GM23338 (cell line): ENCODE measurements around the gene ADD3. TPM values are rescaled to one million over a fixed set of nuclear protein-coding genes. Genes with fewer than 3 reads are reported as not detected.

Source experiments
- ATAC-seq: fragments of 200-7000 bp; cut with Tn5 transposase; 3 replicates; pipeline ENCODE4 v1.9.1; 2020
- DNase-seq: peaks from one replicate; pipeline ENCODE4 v3.0.0-alpha.2; 2015; ENCODE audit warnings: low spot score
- H2AFZ ChIP-seq: fragments of 200-600 bp; sonication (generic); 2 replicates; pipeline ENCODE4 v1.8.0; 2016; ENCODE audit warnings: antibody characterized with exemption, mild to moderate bottlenecking, moderate library complexity
- H3F3A ChIP-seq: fragments of 200-600 bp; sonication (generic); replicated peaks from 2 replicates; pipeline ENCODE4 v1.8.0; 2017; ENCODE audit warnings: antibody characterized with exemption, mixed run types, low read depth
- H3K27ac ChIP-seq: fragments of 200-600 bp; sonication (generic); 2 replicates; pipeline ENCODE4 v1.6.1; 2016; ENCODE audit warnings: low read depth
- H3K27me3 ChIP-seq: fragments of 200-600 bp; sonication (generic); 2 replicates; pipeline ENCODE4 v1.8.0; 2016; ENCODE audit warnings: mild to moderate bottlenecking, mixed run types, moderate library complexity; ENCODE audit not compliant: insufficient read depth
- H3K36me3 ChIP-seq: fragments of 200-600 bp; sonication (generic); 2 replicates; pipeline ENCODE4 v1.8.0; 2016; ENCODE audit warnings: mild to moderate bottlenecking; ENCODE audit not compliant: insufficient read depth
- H3K4me1 ChIP-seq: fragments of 200-600 bp; sonication (generic); 2 replicates; pipeline ENCODE4 v1.8.0; 2016; ENCODE audit warnings: mild to moderate bottlenecking, moderate library complexity; ENCODE audit not compliant: insufficient read depth
- H3K4me2 ChIP-seq: fragments of 200-600 bp; sonication (generic); 2 replicates; pipeline ENCODE4 v1.7.1; 2017; ENCODE audit warnings: mixed run types
- H3K4me3 ChIP-seq: fragments of 200-600 bp; sonication (generic); 2 replicates; pipeline ENCODE4 v1.6.1; 2016; ENCODE audit warnings: mixed run types
- H3K79me2 ChIP-seq: fragments of 200-600 bp; sonication (generic); replicated peaks from 2 replicates; pipeline ENCODE4 v1.8.0; 2017; ENCODE audit warnings: mild to moderate bottlenecking; ENCODE audit not compliant: insufficient read depth
- H3K9me2 ChIP-seq: fragments of 200-600 bp; sonication (generic); 2 replicates; pipeline ENCODE4 v1.8.0; 2017; ENCODE audit not compliant: insufficient read depth
- H4K20me1 ChIP-seq: fragments of 200-600 bp; sonication (generic); replicated peaks from 2 replicates; pipeline ENCODE4 v1.8.0; 2017; ENCODE audit warnings: mild to moderate bottlenecking; ENCODE audit not compliant: insufficient read depth
- H3K27ac Mint-ChIP-seq: 2 replicates; pipeline ENCODE4 v1.8.0; 2020; ENCODE audit warnings: inconsistent platforms, mild to moderate bottlenecking, moderate library complexity, mixed read lengths
- H3K27me3 Mint-ChIP-seq: 3 replicates; pipeline ENCODE4 v1.8.0; 2022; ENCODE audit warnings: low read depth, mild to moderate bottlenecking, moderate library complexity, mixed read lengths, inconsistent platforms; ENCODE audit not compliant: insufficient read depth, poor library complexity
- H3K36me3 Mint-ChIP-seq: 3 replicates; pipeline ENCODE4 v1.8.0; 2021; ENCODE audit warnings: low read depth, mild to moderate bottlenecking, inconsistent platforms, moderate library complexity, mixed read lengths
- H3K4me1 Mint-ChIP-seq: 3 replicates; pipeline ENCODE4 v1.8.0; 2020; ENCODE audit warnings: mild to moderate bottlenecking, inconsistent platforms, mixed read lengths
- H3K4me3 Mint-ChIP-seq: 3 replicates; pipeline ENCODE4 v1.8.0; 2021; ENCODE audit warnings: moderate library complexity, mild to moderate bottlenecking, inconsistent platforms, mixed read lengths
- H3K9me3 Mint-ChIP-seq: 3 replicates; pipeline ENCODE4 v1.8.0; 2020; ENCODE audit warnings: moderate library complexity, mild to moderate bottlenecking, inconsistent platforms, mixed read lengths
- CREB1 ChIP-seq: fragments of 250-450 bp; sonication (Bioruptor Pico); IDR thresholded peaks from 2 replicates; pipeline ENCODE4 v1.5.0; 2020; ENCODE audit warnings: low read depth, mild to moderate bottlenecking, moderate library complexity
- ETS1 ChIP-seq: IDR thresholded peaks from 2 replicates; pipeline ENCODE4 v1.6.1; 2016; ENCODE audit warnings: antibody characterized with exemption
- EZH2 ChIP-seq: fragments of 200-600 bp; sonication (generic); IDR thresholded peaks from one replicate; pipeline ENCODE4 v1.8.0; 2017; ENCODE audit warnings: antibody characterized with exemption, mild to moderate bottlenecking, low read depth; ENCODE audit not compliant: unreplicated experiment
- EZH2phosphoT487 ChIP-seq: fragments of 200-600 bp; sonication (generic); IDR thresholded peaks from one replicate; pipeline ENCODE4 v1.8.1; 2018; ENCODE audit warnings: antibody characterized with exemption; ENCODE audit not compliant: unreplicated experiment
- JUNB ChIP-seq: IDR thresholded peaks from one replicate; pipeline ENCODE4 v1.6.1; 2016; ENCODE audit warnings: antibody characterized with exemption; ENCODE audit not compliant: unreplicated experiment
- NANOG ChIP-seq: IDR thresholded peaks from 2 replicates; pipeline ENCODE4 v1.6.1; 2016; ENCODE audit warnings: antibody characterized with exemption, borderline replicate concordance
- POLR2AphosphoS5 ChIP-seq: IDR thresholded peaks from 2 replicates; pipeline ENCODE4 v1.6.1; 2016; ENCODE audit warnings: antibody characterized with exemption, low read depth
- REST ChIP-seq: IDR thresholded peaks from one replicate; pipeline ENCODE4 v1.6.1; 2018; ENCODE audit warnings: antibody characterized with exemption; ENCODE audit not compliant: unreplicated experiment
- STAT1 ChIP-seq: IDR thresholded peaks from one replicate; pipeline ENCODE4 v1.6.1; 2016; ENCODE audit warnings: antibody characterized with exemption; ENCODE audit not compliant: unreplicated experiment
- ZNF114 ChIP-seq: fragments of 250-450 bp; sonication (Bioruptor Pico); IDR thresholded peaks from 2 replicates; pipeline ENCODE4 v1.5.0; 2020; ENCODE audit warnings: mild to moderate bottlenecking, moderate library complexity
- ZNF331 ChIP-seq: fragments of 250-450 bp; sonication (Bioruptor Pico); IDR thresholded peaks from 2 replicates; pipeline ENCODE4 v1.5.0; 2020; ENCODE audit warnings: low read depth, mild to moderate bottlenecking, moderate library complexity
- polyA plus RNA-seq: library from polyadenylated mRNA; unstranded; fragments of >200 nt; fragmentation: Nextera tagmentation; extraction: Ambion mirVana; gene quantifications from 2 replicates; pipeline ENCODE4 v1.2.1, GENCODE V29; 2016
- total RNA-seq: library from RNA; depleted of rRNA; stranded (reverse); fragments of >200 nt; shearing (Covaris generic); gene quantifications from 2 replicates; pipeline ENCODE4 v1.2.3, GENCODE V29; 2014
- TF ChIP-seq, protein P1 (sequence below), 2 experiments: fragments of 200-600 bp in 1 of 2; sonication (generic) in 1 of 2; conservative IDR thresholded peaks; 2 replicates each; pipeline versions ENCODE4 v1.5.1 to v1.6.1; 2016 to 2017; ENCODE audit warnings: antibody characterized with exemption in 2 of 2, low read depth in 2 of 2, mild to moderate bottlenecking in 2 of 2, moderate library complexity in 1 of 2
- TF ChIP-seq, protein P2 (sequence below): fragments of 250-450 bp; sonication (Bioruptor Pico); IDR thresholded peaks from 2 replicates; pipeline ENCODE4 v1.5.0; 2020; ENCODE audit warnings: mild to moderate bottlenecking, moderate library complexity

Gene ADD3
- total and polyA plus RNA-seq, 2 experiments from 2014 or later: 68.5 to 767 TPM

GRCh38 chr10:110168601-110169481 is 161.1 kb downstream of the ADD3 start:
- Mint-ChIP-seq H3K36me3 (no peaks in the 10 kb centered on the region), H3K27ac (no peak overlapping the region), H3K4me1 (peaks cover 46% of the 10 kb centered on the region), H3K27me3 (peaks cover 100% of the 10 kb centered on the region), H3K9me3 (peaks cover 4% of the 10 kb centered on the region; the same call in 1 of the 3 replicates), H3K4me3 (no peak overlapping the region)
- H4K20me1 ChIP-seq: peaks cover 18% of the 10 kb centered on the region; the same call in 1 of the 2 replicates
- H3K9me2 ChIP-seq: no peaks in the 10 kb centered on the region
- H3K79me2 ChIP-seq: no peaks in the 10 kb centered on the region
- H3K4me1 ChIP-seq: peaks cover 30% of the 10 kb centered on the region
- TF ChIP-seq, protein P1, sequence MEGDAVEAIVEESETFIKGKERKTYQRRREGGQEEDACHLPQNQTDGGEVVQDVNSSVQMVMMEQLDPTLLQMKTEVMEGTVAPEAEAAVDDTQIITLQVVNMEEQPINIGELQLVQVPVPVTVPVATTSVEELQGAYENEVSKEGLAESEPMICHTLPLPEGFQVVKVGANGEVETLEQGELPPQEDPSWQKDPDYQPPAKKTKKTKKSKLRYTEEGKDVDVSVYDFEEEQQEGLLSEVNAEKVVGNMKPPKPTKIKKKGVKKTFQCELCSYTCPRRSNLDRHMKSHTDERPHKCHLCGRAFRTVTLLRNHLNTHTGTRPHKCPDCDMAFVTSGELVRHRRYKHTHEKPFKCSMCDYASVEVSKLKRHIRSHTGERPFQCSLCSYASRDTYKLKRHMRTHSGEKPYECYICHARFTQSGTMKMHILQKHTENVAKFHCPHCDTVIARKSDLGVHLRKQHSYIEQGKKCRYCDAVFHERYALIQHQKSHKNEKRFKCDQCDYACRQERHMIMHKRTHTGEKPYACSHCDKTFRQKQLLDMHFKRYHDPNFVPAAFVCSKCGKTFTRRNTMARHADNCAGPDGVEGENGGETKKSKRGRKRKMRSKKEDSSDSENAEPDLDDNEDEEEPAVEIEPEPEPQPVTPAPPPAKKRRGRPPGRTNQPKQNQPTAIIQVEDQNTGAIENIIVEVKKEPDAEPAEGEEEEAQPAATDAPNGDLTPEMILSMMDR (conservative IDR thresholded peaks at IDR 0.05; ENCODE audit: low read depth in 2 of 2): no peak
- TF ChIP-seq, protein P2, sequence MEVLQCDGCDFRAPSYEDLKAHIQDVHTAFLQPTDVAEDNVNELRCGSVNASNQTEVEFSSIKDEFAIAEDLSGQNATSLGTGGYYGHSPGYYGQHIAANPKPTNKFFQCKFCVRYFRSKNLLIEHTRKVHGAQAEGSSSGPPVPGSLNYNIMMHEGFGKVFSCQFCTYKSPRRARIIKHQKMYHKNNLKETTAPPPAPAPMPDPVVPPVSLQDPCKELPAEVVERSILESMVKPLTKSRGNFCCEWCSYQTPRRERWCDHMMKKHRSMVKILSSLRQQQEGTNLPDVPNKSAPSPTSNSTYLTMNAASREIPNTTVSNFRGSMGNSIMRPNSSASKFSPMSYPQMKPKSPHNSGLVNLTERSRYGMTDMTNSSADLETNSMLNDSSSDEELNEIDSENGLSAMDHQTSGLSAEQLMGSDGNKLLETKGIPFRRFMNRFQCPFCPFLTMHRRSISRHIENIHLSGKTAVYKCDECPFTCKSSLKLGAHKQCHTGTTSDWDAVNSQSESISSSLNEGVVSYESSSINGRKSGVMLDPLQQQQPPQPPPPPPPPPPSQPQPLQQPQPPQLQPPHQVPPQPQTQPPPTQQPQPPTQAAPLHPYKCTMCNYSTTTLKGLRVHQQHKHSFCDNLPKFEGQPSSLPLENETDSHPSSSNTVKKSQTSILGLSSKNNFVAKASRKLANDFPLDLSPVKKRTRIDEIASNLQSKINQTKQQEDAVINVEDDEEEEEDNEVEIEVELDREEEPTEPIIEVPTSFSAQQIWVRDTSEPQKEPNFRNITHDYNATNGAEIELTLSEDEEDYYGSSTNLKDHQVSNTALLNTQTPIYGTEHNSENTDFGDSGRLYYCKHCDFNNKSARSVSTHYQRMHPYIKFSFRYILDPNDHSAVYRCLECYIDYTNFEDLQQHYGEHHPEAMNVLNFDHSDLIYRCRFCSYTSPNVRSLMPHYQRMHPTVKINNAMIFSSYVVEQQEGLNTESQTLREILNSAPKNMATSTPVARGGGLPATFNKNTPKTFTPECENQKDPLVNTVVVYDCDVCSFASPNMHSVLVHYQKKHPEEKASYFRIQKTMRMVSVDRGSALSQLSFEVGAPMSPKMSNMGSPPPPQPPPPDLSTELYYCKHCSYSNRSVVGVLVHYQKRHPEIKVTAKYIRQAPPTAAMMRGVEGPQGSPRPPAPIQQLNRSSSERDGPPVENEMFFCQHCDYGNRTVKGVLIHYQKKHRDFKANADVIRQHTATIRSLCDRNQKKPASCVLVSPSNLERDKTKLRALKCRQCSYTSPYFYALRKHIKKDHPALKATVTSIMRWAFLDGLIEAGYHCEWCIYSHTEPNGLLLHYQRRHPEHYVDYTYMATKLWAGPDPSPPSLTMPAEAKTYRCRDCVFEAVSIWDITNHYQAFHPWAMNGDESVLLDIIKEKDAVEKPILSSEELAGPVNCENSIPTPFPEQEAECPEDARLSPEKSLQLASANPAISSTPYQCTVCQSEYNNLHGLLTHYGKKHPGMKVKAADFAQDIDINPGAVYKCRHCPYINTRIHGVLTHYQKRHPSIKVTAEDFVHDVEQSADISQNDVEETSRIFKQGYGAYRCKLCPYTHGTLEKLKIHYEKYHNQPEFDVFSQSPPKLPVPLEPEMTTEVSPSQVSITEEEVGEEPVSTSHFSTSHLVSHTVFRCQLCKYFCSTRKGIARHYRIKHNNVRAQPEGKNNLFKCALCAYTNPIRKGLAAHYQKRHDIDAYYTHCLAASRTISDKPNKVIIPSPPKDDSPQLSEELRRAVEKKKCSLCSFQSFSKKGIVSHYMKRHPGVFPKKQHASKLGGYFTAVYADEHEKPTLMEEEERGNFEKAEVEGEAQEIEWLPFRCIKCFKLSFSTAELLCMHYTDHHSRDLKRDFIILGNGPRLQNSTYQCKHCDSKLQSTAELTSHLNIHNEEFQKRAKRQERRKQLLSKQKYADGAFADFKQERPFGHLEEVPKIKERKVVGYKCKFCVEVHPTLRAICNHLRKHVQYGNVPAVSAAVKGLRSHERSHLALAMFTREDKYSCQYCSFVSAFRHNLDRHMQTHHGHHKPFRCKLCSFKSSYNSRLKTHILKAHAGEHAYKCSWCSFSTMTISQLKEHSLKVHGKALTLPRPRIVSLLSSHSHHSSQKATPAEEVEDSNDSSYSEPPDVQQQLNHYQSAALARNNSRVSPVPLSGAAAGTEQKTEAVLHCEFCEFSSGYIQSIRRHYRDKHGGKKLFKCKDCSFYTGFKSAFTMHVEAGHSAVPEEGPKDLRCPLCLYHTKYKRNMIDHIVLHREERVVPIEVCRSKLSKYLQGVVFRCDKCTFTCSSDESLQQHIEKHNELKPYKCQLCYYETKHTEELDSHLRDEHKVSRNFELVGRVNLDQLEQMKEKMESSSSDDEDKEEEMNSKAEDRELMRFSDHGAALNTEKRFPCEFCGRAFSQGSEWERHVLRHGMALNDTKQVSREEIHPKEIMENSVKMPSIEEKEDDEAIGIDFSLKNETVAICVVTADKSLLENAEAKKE (CRISPR knock-in tag): no peak
- no peak for TF ChIP-seq REST
- TF ChIP-seq ZNF114 (CRISPR knock-in tag): no peak
- no peak for TF ChIP-seq ZNF331 (CRISPR knock-in tag)
- TF ChIP-seq EZH2: no peak
- TF ChIP-seq NANOG: peak; percentile 98
- TF ChIP-seq JUNB: no peak
- TF ChIP-seq POLR2AphosphoS5: peak; percentile 62
- TF ChIP-seq CREB1 (CRISPR knock-in tag): peak; percentile 55
- TF ChIP-seq ETS1: 0 out of 2 replicates have a peak, but pooled peaks have one; percentile 39
- no peak for TF ChIP-seq STAT1
- TF ChIP-seq EZH2phosphoT487: no peak
- H3K36me3 ChIP-seq: no peaks in the 10 kb centered on the region
- DNase-seq (peak; percentile 87), ATAC-seq (peak; percentile 73)
- H3K4me3 ChIP-seq: no peak overlapping the region
- H3K27ac ChIP-seq: no peak overlapping the region
- H3F3A ChIP-seq: peaks cover 5% of the 10 kb centered on the region; the same call in 1 of the 2 replicates
- no peak overlapping the region for H2AFZ ChIP-seq
- no peak overlapping the region; the same call in 1 of the 2 replicates for H3K4me2 ChIP-seq
- peaks cover 96% of the 10 kb centered on the region for H3K27me3 ChIP-seq
